ENCODE results near the gene ZNF586.

Gene ZNF586

DNA sequence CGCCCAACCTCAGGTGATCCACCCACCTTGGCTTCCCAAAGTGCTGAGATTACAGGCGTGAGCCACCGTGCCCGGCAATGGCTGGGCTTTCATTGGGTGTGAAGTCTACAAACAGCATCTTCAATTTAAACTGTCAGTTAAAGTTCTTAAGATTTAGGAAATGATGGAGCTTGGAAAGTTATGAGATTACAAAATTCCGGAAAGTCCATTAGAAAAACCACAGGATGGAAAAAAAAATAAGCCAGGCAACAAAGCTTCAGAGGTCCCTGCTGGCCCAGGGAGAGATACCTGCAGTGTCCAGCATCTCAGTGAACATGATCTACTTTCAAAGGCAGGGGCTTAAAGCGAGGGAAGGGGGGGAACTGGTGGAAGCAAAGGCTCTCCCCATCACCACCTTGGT is 56.0 kb downstream of the ZNF586 start:
- no peak for TF ChIP-seq Cebpa-rat (IDR thresholded peaks at IDR 0.05)
- peaks cover 88% of the 10 kb centered on the region for H3K36me3 ChIP-seq

DNA sequence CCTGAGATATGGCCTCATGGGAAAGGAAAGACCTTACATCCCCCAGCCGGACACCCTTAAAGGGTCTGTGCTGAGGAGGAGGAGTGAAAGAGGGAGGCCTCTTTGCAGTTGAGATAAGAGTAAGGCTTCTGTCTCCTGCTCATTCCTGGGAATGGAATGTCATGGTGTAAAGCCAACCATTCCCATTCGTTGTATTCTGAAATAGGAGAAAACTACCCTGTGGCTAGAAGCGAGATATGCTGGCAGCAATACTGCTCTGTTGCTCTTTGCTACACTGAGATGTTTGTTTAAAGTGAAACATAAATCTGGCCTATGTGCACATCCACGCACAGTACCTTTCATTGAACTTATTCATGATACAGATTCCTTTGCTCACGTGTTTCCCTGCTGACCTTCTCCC is 59.8 kb downstream of the ZNF586 start:
- H3K9ac ChIP-seq = no peak overlapping the region
- H4K20me1 ChIP-seq = peaks cover 78% of the 10 kb centered on the region
- H3K27me3 ChIP-seq = no peaks in the 10 kb centered on the region
- no peak overlapping the region for H3K4me3 ChIP-seq
- no peak overlapping the region for H3K4me2 ChIP-seq
- peaks cover 12% of the 10 kb centered on the region; the same call in 1 of the 2 replicates for H3K9me3 ChIP-seq
- H3K36me3 ChIP-seq = peaks cover 81% of the 10 kb centered on the region
- H3K4me1 ChIP-seq = no peaks in the 10 kb centered on the region
- TF ChIP-seq Cebpa-rat (IDR thresholded peaks at IDR 0.05) = no peak
- no peak overlapping the region for H3K27ac ChIP-seq

More for the DNA sequence above, 56.0 kb downstream of the ZNF586 start:
- peaks cover 87% of the 10 kb centered on the region for H4K20me1 ChIP-seq
- H3K27me3 ChIP-seq = no peaks in the 10 kb centered on the region
- no peak overlapping the region for H3K4me3 ChIP-seq
- H3K4me2 ChIP-seq = no peak overlapping the region
- no peak overlapping the region for H3K27ac ChIP-seq
- peaks cover 7% of the 10 kb centered on the region for H3K4me1 ChIP-seq
- H3K9ac ChIP-seq = no peak overlapping the region
- peaks cover 12% of the 10 kb centered on the region; the same call in 1 of the 2 replicates for H3K9me3 ChIP-seq

DNA sequence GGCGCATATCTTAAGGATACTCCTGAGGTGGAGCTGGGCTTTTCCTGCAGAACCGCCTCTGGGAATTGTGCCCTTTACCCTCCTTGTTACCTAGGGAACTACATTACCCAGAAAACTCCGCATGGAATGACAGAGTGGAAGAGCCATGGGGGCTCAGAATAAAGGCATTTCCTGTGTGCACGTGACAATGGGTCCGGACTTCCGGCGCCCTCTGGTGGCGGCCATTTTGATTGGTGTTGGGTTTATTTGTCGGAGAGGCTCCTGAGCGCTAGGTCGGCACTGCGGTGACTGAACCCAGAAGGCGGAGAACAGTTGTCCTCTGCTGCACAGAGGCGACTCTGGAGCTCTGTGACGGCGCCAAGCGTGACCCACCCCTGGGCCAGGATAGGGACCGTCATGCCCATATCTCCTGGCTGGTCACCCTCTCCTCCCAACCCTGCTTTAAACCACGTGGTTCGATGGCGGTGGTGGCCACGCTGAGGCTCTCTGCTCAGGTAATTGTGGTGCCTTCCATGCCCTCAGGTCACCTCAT is 60.7 kb downstream of the ZNF586 start, which contains the start of gene ZNF587B:
Gene ZNF587B (plus strand): TSS at position 229 of the 532 bp plus-strand sequence. CDS start 230 bp downstream, at position 459.
- H3K36me3 ChIP-seq = peaks cover 73% of the 10 kb centered on the region
- no peak within 1 kb of the TSS for H3K4me2 ChIP-seq
- no peak within 1 kb of the TSS for H3K9ac ChIP-seq
- no peak for TF ChIP-seq Cebpa-rat (IDR thresholded peaks at IDR 0.05)
- peaks cover 69% of the 10 kb centered on the region for H4K20me1 ChIP-seq
- peaks cover 12% of the 10 kb centered on the region; the same call in 1 of the 2 replicates for H3K9me3 ChIP-seq
- H3K27ac ChIP-seq = no peak within 1 kb of the TSS
- no peaks in the 10 kb centered on the region for H3K4me1 ChIP-seq
- H3K27me3 ChIP-seq = no peaks in the 10 kb centered on the region
- H3K4me3 ChIP-seq = no peak within 1 kb of the TSS

All from BLaER1 (cell line).